ENCODE results near the gene SIGLEC10.
"Not testable (repeated sequence)": the region's sequence is repeated elsewhere in the genome, so short reads cannot be mapped to it uniquely, and the experiment has no call there.

DNA sequence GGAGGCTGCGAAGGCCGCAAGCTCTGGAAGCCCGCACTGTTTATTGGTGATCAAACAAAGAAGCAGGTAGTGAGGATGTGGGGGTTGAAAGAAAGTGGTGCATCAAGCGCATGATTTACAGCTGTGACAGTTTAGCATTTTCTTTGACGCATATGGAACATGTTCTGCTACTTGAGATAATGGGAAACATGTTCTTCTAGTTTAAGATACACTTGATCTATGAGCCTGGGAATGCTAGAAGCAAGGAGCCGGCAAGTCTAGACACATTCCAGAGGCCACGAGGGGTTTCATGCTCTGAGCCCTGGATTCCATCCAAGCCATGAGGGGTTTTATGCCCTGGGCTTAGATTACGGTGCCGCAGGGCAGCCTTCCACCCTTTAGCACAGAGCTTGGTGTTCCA, 20.0 kb downstream of the SIGLEC10 start:
- TF ChIP-seq, protein P1, sequence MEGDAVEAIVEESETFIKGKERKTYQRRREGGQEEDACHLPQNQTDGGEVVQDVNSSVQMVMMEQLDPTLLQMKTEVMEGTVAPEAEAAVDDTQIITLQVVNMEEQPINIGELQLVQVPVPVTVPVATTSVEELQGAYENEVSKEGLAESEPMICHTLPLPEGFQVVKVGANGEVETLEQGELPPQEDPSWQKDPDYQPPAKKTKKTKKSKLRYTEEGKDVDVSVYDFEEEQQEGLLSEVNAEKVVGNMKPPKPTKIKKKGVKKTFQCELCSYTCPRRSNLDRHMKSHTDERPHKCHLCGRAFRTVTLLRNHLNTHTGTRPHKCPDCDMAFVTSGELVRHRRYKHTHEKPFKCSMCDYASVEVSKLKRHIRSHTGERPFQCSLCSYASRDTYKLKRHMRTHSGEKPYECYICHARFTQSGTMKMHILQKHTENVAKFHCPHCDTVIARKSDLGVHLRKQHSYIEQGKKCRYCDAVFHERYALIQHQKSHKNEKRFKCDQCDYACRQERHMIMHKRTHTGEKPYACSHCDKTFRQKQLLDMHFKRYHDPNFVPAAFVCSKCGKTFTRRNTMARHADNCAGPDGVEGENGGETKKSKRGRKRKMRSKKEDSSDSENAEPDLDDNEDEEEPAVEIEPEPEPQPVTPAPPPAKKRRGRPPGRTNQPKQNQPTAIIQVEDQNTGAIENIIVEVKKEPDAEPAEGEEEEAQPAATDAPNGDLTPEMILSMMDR (IDR thresholded peaks at IDR 0.05), result not testable (repeated sequence)
- not testable (repeated sequence) for TF ChIP-seq EP300 (IDR thresholded peaks at IDR 0.05)
